B cell (primary cell): Measurements from ENCODE around the gene CDH12. TPM values are rescaled to one million over a fixed set of nuclear protein-coding genes. Genes with fewer than 3 reads are reported as not detected.

ENCODE experiments used
- ATAC-seq: fragments of 200-7000 bp; cut with Tn5 transposase; one replicate; pipeline ENCODE4 v1.10.0; 2021; ENCODE audit warnings: low read depth, mild to moderate bottlenecking, moderate number of reproducible peaks, moderate library complexity
- CTCF ChIA-PET: fragments of 350-600 bp; sonication (Branson Sonifier 250); formaldehyde crosslinking; loops from one replicate; lab custom pipeline; 2021; ENCODE audit warnings: antibody characterized with exemption, inconsistent platforms; lab: Charles Lee
- POLR2A ChIA-PET: fragments of 350-600 bp; sonication (Branson Sonifier 250); formaldehyde crosslinking; loops from one replicate; lab custom pipeline; 2021; ENCODE audit warnings: antibody characterized with exemption; lab: Charles Lee
- DNase-seq: peaks from one replicate; pipeline ENCODE4 v3.0.0; 2013
- H2AFZ ChIP-seq: 2 replicates; pipeline ENCODE4 v1.6.1; 2012; ENCODE audit warnings: mild to moderate bottlenecking, low read depth, low read length; ENCODE audit not compliant: insufficient read depth, poor library complexity, severe bottlenecking
- H3K27ac ChIP-seq, 2 donors: 1 replicate in 1 of 2; 2 replicates in 1 of 2; pipeline ENCODE4 v1.5.1; 2012 to 2013; ENCODE audit warnings: low read length in 2 of 2, mild to moderate bottlenecking in 2 of 2, moderate library complexity in 1 of 2
- H3K27me3 ChIP-seq, 4 experiments: fragments of 200-600 bp in 1 of 4; sonication (generic) in 1 of 4; replicated peaks in 1 of 4; 1 replicate in 2 of 4; 2 replicates in 2 of 4; pipeline versions ENCODE4 v1.6.1 to v1.7.0; 2013 to 2016; ENCODE audit warnings: low read length in 3 of 4, mild to moderate bottlenecking in 2 of 4, mixed read lengths in 1 of 4, moderate library complexity in 1 of 4; ENCODE audit not compliant: insufficient read depth in 4 of 4, control insufficient read depth in 3 of 4; ENCODE audit errors: control extremely low read depth in 1 of 4
- H3K36me3 ChIP-seq, 2 experiments: replicated peaks in 1 of 2; 1 replicate in 1 of 2; 2 replicates in 1 of 2; pipeline versions ENCODE4 v1.6.1 to v1.7.1; 2013; ENCODE audit warnings: low read length in 1 of 2; ENCODE audit not compliant: insufficient read depth in 2 of 2, control insufficient read depth in 1 of 2; ENCODE audit errors: control extremely low read depth in 1 of 2, extremely low read depth in 1 of 2
- H3K4me1 ChIP-seq, 2 donors: fragments of 200-600 bp in 1 of 2; sonication (generic) in 1 of 2; 1 replicate in 1 of 2; 2 replicates in 1 of 2; pipeline versions ENCODE4 v1.5.1 to v1.6.1; 2013 to 2017; ENCODE audit warnings: low read length in 2 of 2; ENCODE audit not compliant: control insufficient read depth in 2 of 2, insufficient read depth in 2 of 2
- H3K4me2 ChIP-seq: replicated peaks from 2 replicates; pipeline ENCODE3; 2012; ENCODE audit warnings: mild to moderate bottlenecking, low read depth, low read length; ENCODE audit not compliant: poor library complexity, severe bottlenecking
- H3K4me3 ChIP-seq, 5 experiments: fragments of 200-600 bp in 1 of 5; sonication (generic) in 1 of 5; 1 replicate in 3 of 5; 2 replicates in 2 of 5; pipeline versions ENCODE4 v1.5.1 to v1.7.0; 2011 to 2016; ENCODE audit warnings: low read length in 4 of 5, mild to moderate bottlenecking in 4 of 5, low read depth in 2 of 5, control low read depth in 1 of 5, moderate library complexity in 1 of 5; ENCODE audit not compliant: insufficient read depth in 1 of 5; ENCODE audit errors: control extremely low read depth in 1 of 5, extremely low read depth in 1 of 5
- H3K79me2 ChIP-seq: fragments of 200-600 bp; sonication (generic); one replicate; pipeline ENCODE4 v1.6.0; 2016; ENCODE audit warnings: low read length; ENCODE audit not compliant: control insufficient read depth, insufficient read depth
- H3K9ac ChIP-seq: fragments of 200-600 bp; sonication (generic); 2 replicates; pipeline ENCODE4 v1.6.1; 2017; ENCODE audit warnings: mild to moderate bottlenecking, low read length, moderate library complexity
- H3K9me3 ChIP-seq, 3 donors: one replicate each; pipeline versions ENCODE4 v1.6.1 to v1.7.1; 2013; ENCODE audit warnings: low read length in 2 of 3; ENCODE audit not compliant: control insufficient read depth in 2 of 3, insufficient read depth in 1 of 3; ENCODE audit errors: control extremely low read depth in 1 of 3
- H4K20me1 ChIP-seq: 2 replicates; pipeline ENCODE4 v1.6.0; 2012; ENCODE audit warnings: mild to moderate bottlenecking, low read length; ENCODE audit not compliant: insufficient read depth, control insufficient read depth, poor library complexity, severe bottlenecking
- H3K27ac Mint-ChIP-seq: one replicate; pipeline ENCODE4 v1.8.0; 2021; ENCODE audit warnings: mixed read lengths
- H3K27me3 Mint-ChIP-seq: one replicate; pipeline ENCODE4 v1.8.0; 2021; ENCODE audit warnings: mixed read lengths
- H3K4me1 Mint-ChIP-seq: one replicate; pipeline ENCODE4 v1.8.0; 2021; ENCODE audit warnings: mixed read lengths
- H3K4me3 Mint-ChIP-seq: one replicate; pipeline ENCODE4 v1.8.0; 2021; ENCODE audit warnings: mixed read lengths
- H3K9me3 Mint-ChIP-seq: one replicate; pipeline ENCODE4 v1.8.0; 2022; ENCODE audit warnings: mixed read lengths; ENCODE audit not compliant: insufficient read depth
- CTCF ChIP-seq: fragments of 200-600 bp; IDR thresholded peaks from one replicate; pipeline ENCODE4 v1.8.0; 2022; ENCODE audit warnings: antibody characterized with exemption, mild to moderate bottlenecking
- EZH2 ChIP-seq: IDR thresholded peaks from 2 replicates; pipeline ENCODE4 v1.6.1; 2012; ENCODE audit warnings: borderline replicate concordance, low read depth, mild to moderate bottlenecking, moderate library complexity, low read length; ENCODE audit not compliant: insufficient read depth, poor library complexity, severe bottlenecking
- WGBS: methylation state at CpG from one replicate; pipeline ENCODE4 v1.1.5; 2013; ENCODE audit warnings: missing lambda C conversion rate; ENCODE audit not compliant: insufficient coverage; 5-methylcytosine and 5-hydroxymethylcytosine counted together
- intact Hi-C: fragments of 100-400 bp; cut with micrococcal nuclease; formaldehyde crosslinking; loops from one replicate; pipeline ENCODE4 v1.10.0; 2022
- polyA plus RNA-seq: library from polyadenylated mRNA; depleted of rRNA; stranded (reverse); fragments of >200 nt; gene quantifications from 2 replicates; pipeline ENCODE4 v1.2.3, GENCODE V29; 2012
- total RNA-seq, 2 donors: library from RNA; stranded (reverse); fragments of 120-200 nt in 1 of 2; gene quantifications; 1 replicate in 1 of 2; 2 replicates in 1 of 2; pipeline versions ENCODE4 v1.2.3 to v1.2.4, GENCODE V29; 2013 to 2022

CDH12 gene
- total and polyA plus RNA-seq, 2 donors (not counting 1 experiment from before 2014, with no cell fraction given), result not detected

- ChIA-PET CTCF (no interaction called here), POLR2A (no interaction called here)
- no peak for ATAC-seq
- no peaks in the 10 kb centered on the region for H3K4me1 Mint-ChIP-seq
- no peak for DNase-seq
- H3K4me1 ChIP-seq, result no peaks in the 10 kb centered on the region
- no peak overlapping the region for H3K4me3 ChIP-seq
- 86% methylated on average over 2 of the region's 2 CpGs for WGBS
- TF ChIP-seq EZH2, result no peak
- TF ChIP-seq CTCF, result no peak
- H3K9me3 Mint-ChIP-seq, result no peaks in the 10 kb centered on the region
- no peak overlapping the region for H3K4me3 Mint-ChIP-seq
- H3K4me2 ChIP-seq, result no peak overlapping the region
- no peak overlapping the region for H3K27ac ChIP-seq
- no peaks in the 10 kb centered on the region for H3K79me2 ChIP-seq
- H3K27me3 ChIP-seq, result no peaks in the 10 kb centered on the region
- intact Hi-C loops, result no loop called here
- no peak overlapping the region for H3K9ac ChIP-seq
- no peaks in the 10 kb centered on the region for H3K9me3 ChIP-seq
- H4K20me1 ChIP-seq, result no peaks in the 10 kb centered on the region
- no peak overlapping the region for H2AFZ ChIP-seq
- H3K27me3 Mint-ChIP-seq, result no peaks in the 10 kb centered on the region
- H3K27ac Mint-ChIP-seq, result no peak overlapping the region
- H3K36me3 ChIP-seq, result no peaks in the 10 kb centered on the region
Measured at GRCh38 chr5:22473886-22474285, 379.3 kb downstream of the CDH12 start.

- H2AFZ ChIP-seq, result no peak overlapping the region
- Mint-ChIP-seq H3K9me3 (peaks cover 2% of the 10 kb centered on the region), H3K4me3 (no peak overlapping the region), H3K4me1 (no peaks in the 10 kb centered on the region), H3K27ac (no peak overlapping the region), H3K27me3 (no peaks in the 10 kb centered on the region)
- H3K9ac ChIP-seq, result no peak overlapping the region
- intact Hi-C loops, result no loop called here
- DNase-seq (no peak), ATAC-seq (no peak)
- H3K27me3 ChIP-seq, result no peaks in the 10 kb centered on the region
- CTCF ChIA-PET, result no interaction called here
- no peak overlapping the region for H3K27ac ChIP-seq
- H3K4me1 ChIP-seq, result no peaks in the 10 kb centered on the region
- no peaks in the 10 kb centered on the region for H3K79me2 ChIP-seq
- H3K4me2 ChIP-seq, result no peak overlapping the region
- no peaks in the 10 kb centered on the region for H3K9me3 ChIP-seq
- no peaks in the 10 kb centered on the region for H4K20me1 ChIP-seq
- WGBS, result no CpG with 5 or more reads among the region's 2 CpGs
- POLR2A ChIA-PET, result no interaction called here
- no peak overlapping the region for H3K4me3 ChIP-seq
- no peaks in the 10 kb centered on the region for H3K36me3 ChIP-seq
- no peak for TF ChIP-seq CTCF
- no peak for TF ChIP-seq EZH2
Measured at GRCh38 chr5:22471154-22471553, 382.0 kb downstream of the CDH12 start.
